ENCODE results near the gene RGS8.

The RGS8 gene

GRCh38 chr1:182684116-182684828, at the start of gene RGS8:
Gene RGS8 (minus strand): TSS chr1:182684587. CDS start chr1:182669649, 14,938 bp downstream.
- DNase-seq (ENCODE audit: low spot score) (no peak), FAIRE-seq (no peak)

GRCh38 chr1:182731852-182732575, 47.6 kb upstream of the RGS8 start:
- no peak for DNase-seq (ENCODE audit: low spot score)
- no peak for FAIRE-seq

- DNase-seq (ENCODE audit: low spot score): no peak
- no peak for FAIRE-seq
Observed at GRCh38 chr1:182726912-182727311, 42.5 kb upstream of the RGS8 start.

GRCh38 chr1:182725259-182726255, 41.2 kb upstream of the RGS8 start:
- DNase-seq (ENCODE audit: low spot score) (no peak), FAIRE-seq (no peak)

- FAIRE-seq (no peak), DNase-seq (ENCODE audit: low spot score) (no peak)
Observed at GRCh38 chr1:182724215-182724614, 39.8 kb upstream of the RGS8 start.

GRCh38 chr1:182723200-182723599, 38.8 kb upstream of the RGS8 start:
- DNase-seq (ENCODE audit: low spot score) (no peak), FAIRE-seq (no peak)

GRCh38 chr1:182721525-182721924, 37.1 kb upstream of the RGS8 start:
- FAIRE-seq (no peak), DNase-seq (ENCODE audit: low spot score) (no peak)

GRCh38 chr1:182720463-182720862, 36.1 kb upstream of the RGS8 start:
- no peak for DNase-seq (ENCODE audit: low spot score)
- no peak for FAIRE-seq

- no peak for FAIRE-seq
- DNase-seq (ENCODE audit: low spot score): no peak
Observed at GRCh38 chr1:182719553-182719952, 35.2 kb upstream of the RGS8 start.

- FAIRE-seq (no peak), DNase-seq (ENCODE audit: low spot score) (no peak)
Observed at GRCh38 chr1:182718311-182718710, 33.9 kb upstream of the RGS8 start.

- DNase-seq (ENCODE audit: low spot score) (no peak), FAIRE-seq (no peak)
Observed at GRCh38 chr1:182716740-182717720, 32.6 kb upstream of the RGS8 start.

- FAIRE-seq: no peak
- DNase-seq (ENCODE audit: low spot score): no peak
Observed at GRCh38 chr1:182715531-182715930, 31.1 kb upstream of the RGS8 start.

- no peak for FAIRE-seq
- no peak for DNase-seq (ENCODE audit: low spot score)
Observed at GRCh38 chr1:182714546-182714945, 30.2 kb upstream of the RGS8 start.

GRCh38 chr1:182713939-182714338, 29.6 kb upstream of the RGS8 start:
- no peak for FAIRE-seq
- no peak for DNase-seq (ENCODE audit: low spot score)

- FAIRE-seq (no peak), DNase-seq (ENCODE audit: low spot score) (no peak)
Observed at GRCh38 chr1:182713492-182713891, 29.1 kb upstream of the RGS8 start.

GRCh38 chr1:182709855-182710254, 25.5 kb upstream of the RGS8 start:
- DNase-seq (ENCODE audit: low spot score): no peak

GRCh38 chr1:182709225-182709764, 24.9 kb upstream of the RGS8 start:
- DNase-seq (ENCODE audit: low spot score) (no peak), FAIRE-seq (no peak)

More at GRCh38 chr1:182709855-182710254, 25.5 kb upstream of the RGS8 start:
- FAIRE-seq: no peak

- DNase-seq (ENCODE audit: low spot score): no peak
- no peak for FAIRE-seq
Observed at GRCh38 chr1:182707122-182707521, 22.7 kb upstream of the RGS8 start.

GRCh38 chr1:182704677-182705076, 20.3 kb upstream of the RGS8 start:
- FAIRE-seq: no peak
- DNase-seq (ENCODE audit: low spot score): no peak

- FAIRE-seq (no peak), DNase-seq (ENCODE audit: low spot score) (no peak)
Observed at GRCh38 chr1:182703539-182703938, 19.2 kb upstream of the RGS8 start.
